A549 (cell line): Measurements from ENCODE around the gene ZMYND8. TPM values are rescaled to one million over a fixed set of nuclear protein-coding genes. Genes with fewer than 3 reads are reported as not detected.

Experiments
- ATAC-seq, 2 experiments: fragments of 200-7000 bp in 1 of 2; fragments of >200 bp in 1 of 2; cut with Nextera tagmentation in 1 of 2; cut with Tn5 transposase in 1 of 2; 3 replicates each; pipeline versions ENCODE4 v1.8.0 to v1.9.1; 2018 to 2020; ENCODE audit warnings: mild to moderate bottlenecking in 1 of 2, moderate library complexity in 1 of 2
- CTCF ChIA-PET: fragments of 300-600 bp; sonication (Branson Sonifier 250); formaldehyde crosslinking; extraction: SDS; loops from one replicate; lab custom pipeline; 2021; ENCODE audit warnings: antibody characterized with exemption, inconsistent platforms; lab: Yijun Ruan, JAX
- POLR2A ChIA-PET: fragments of 350-600 bp; formaldehyde crosslinking; extraction: SDS; loops from one replicate; lab custom pipeline; 2021; ENCODE audit warnings: antibody characterized with exemption, inconsistent platforms; lab: Yijun Ruan, JAX
- DNase-seq, 2 experiments: peaks; one replicate each; pipeline versions ENCODE4 v3.0.0 to v3.0.0-alpha.2; 2011 to 2016; ENCODE audit warnings: low read depth in 1 of 2, low spot score in 1 of 2
- FAIRE-seq: peaks from 2 replicates; lab custom pipeline; 2011; peaks lifted over from hg19 to GRCh38; lab: Jason Lieb, UNC
- H3K27ac ChIP-seq, 2 experiments: fragments of >200 bp; sonication (Bioruptor Twin); formaldehyde crosslinking; 3 replicates each; pipeline ENCODE4 v1.5.1; 2016 to 2017
- H3K4me1 ChIP-seq: fragments of >200 bp; sonication (Bioruptor Twin); formaldehyde crosslinking; 3 replicates; pipeline ENCODE4 v1.6.1; 2016
- H3K4me2 ChIP-seq: fragments of >200 bp; sonication (Bioruptor Twin); formaldehyde crosslinking; 3 replicates; pipeline ENCODE4 v1.6.1; 2016
- H3K4me3 ChIP-seq: fragments of >200 bp; sonication (Bioruptor Twin); formaldehyde crosslinking; 3 replicates; pipeline ENCODE4 v1.5.1; 2016
- H3K9me3 ChIP-seq: fragments of >200 bp; sonication (Bioruptor Twin); formaldehyde crosslinking; 3 replicates; pipeline ENCODE4 v1.6.1; 2016
- CHD4 ChIP-seq: fragments of 200-600 bp; sonication (generic); IDR thresholded peaks from 2 replicates; pipeline ENCODE4 v1.6.1; 2016; ENCODE audit warnings: antibody characterized with exemption, mild to moderate bottlenecking, borderline replicate concordance
- ESRRA ChIP-seq: fragments of 150-350 bp; IDR thresholded peaks from 2 replicates; pipeline ENCODE4 v1.6.1; 2014; ENCODE audit warnings: mild to moderate bottlenecking, low read length, borderline replicate concordance
- KDM5A ChIP-seq: fragments of 200-600 bp; sonication (generic); IDR thresholded peaks from 2 replicates; pipeline ENCODE4 v1.6.1; 2016; ENCODE audit warnings: antibody characterized with exemption, mild to moderate bottlenecking
- MAFK ChIP-seq: fragments of 450-650 bp; IDR thresholded peaks from 2 replicates; pipeline ENCODE4 v1.6.1; 2014; ENCODE audit not compliant: partially characterized antibody
- NPAS2 ChIP-seq: fragments of 250-450 bp; sonication (Bioruptor Pico); IDR thresholded peaks from 2 replicates; pipeline ENCODE4 v1.8.0; 2022; ENCODE audit warnings: mild to moderate bottlenecking, moderate library complexity, borderline replicate concordance
- PHF8 ChIP-seq: fragments of 200-600 bp; sonication (generic); IDR thresholded peaks from 2 replicates; pipeline ENCODE4 v1.6.1; 2016; ENCODE audit warnings: low read depth, mild to moderate bottlenecking, antibody characterized with exemption, moderate library complexity, borderline replicate concordance
- POLR2A ChIP-seq: IDR thresholded peaks from 2 replicates; pipeline ENCODE4 v1.6.1; 2012; ENCODE audit warnings: mild to moderate bottlenecking, low read length
- RAD21 ChIP-seq, 2 experiments: fragments of >200 bp in 1 of 2; sonication (Bioruptor Twin) in 1 of 2; formaldehyde crosslinking in 1 of 2; IDR thresholded peaks in 1 of 2; conservative IDR thresholded peaks in 1 of 2; 2 replicates in 1 of 2; 3 replicates in 1 of 2; pipeline ENCODE4 v1.6.1; 2012 to 2018; ENCODE audit warnings: inconsistent platforms in 1 of 2
- RARB ChIP-seq: fragments of 250-450 bp; sonication (Bioruptor Pico); IDR thresholded peaks from 2 replicates; pipeline ENCODE4 v1.8.0; 2021; ENCODE audit warnings: mild to moderate bottlenecking, moderate library complexity
- ZC3H11A ChIP-seq: fragments of 450-650 bp; IDR thresholded peaks from 2 replicates; pipeline ENCODE4 v1.6.1; 2014; ENCODE audit warnings: antibody characterized with exemption, mild to moderate bottlenecking
- ZFP36 ChIP-seq: fragments of 450-650 bp; IDR thresholded peaks from 2 replicates; pipeline ENCODE4 v1.6.1; 2014; ENCODE audit warnings: borderline replicate concordance; ENCODE audit not compliant: partially characterized antibody
- ZNF302 ChIP-seq: fragments of 250-450 bp; sonication (Bioruptor Pico); IDR thresholded peaks from 2 replicates; pipeline ENCODE4 v1.9.0; 2021; ENCODE audit warnings: inconsistent platforms, mild to moderate bottlenecking, moderate library complexity
- WGBS: methylation state at CpG from one replicate; pipeline ENCODE4 v1.1.6; 2017; ENCODE audit errors: missing lambda C conversion rate; 5-methylcytosine and 5-hydroxymethylcytosine counted together
- polyA plus RNA-seq, 4 experiments: library from polyadenylated mRNA; depleted of rRNA in 3 of 4; stranded (reverse); fragments of >200 nt; fragmentation: RNase III in 1 of 4; extraction: RNeasy Plus Mini Kit Qiagen cat#74134 plus additional on column Dnase treatment in 1 of 4; gene quantifications; 2 replicates in 3 of 4; 3 replicates in 1 of 4; pipeline ENCODE4 v1.2.3, GENCODE V29; 2011 to 2017
- TF ChIP-seq, protein P1 (sequence below): fragments of 250-450 bp; sonication (Bioruptor Pico); IDR thresholded peaks from 2 replicates; pipeline ENCODE4 v1.5.0; 2021; ENCODE audit warnings: mild to moderate bottlenecking, moderate library complexity, borderline replicate concordance
- TF ChIP-seq, protein P2 (sequence below): fragments of 450-650 bp; IDR thresholded peaks from 2 replicates; pipeline ENCODE4 v1.6.1; 2014; ENCODE audit warnings: antibody characterized with exemption
- TF ChIP-seq, protein P3 (sequence below): fragments of >200 bp; sonication (Bioruptor Twin); formaldehyde crosslinking; IDR thresholded peaks from 3 replicates; pipeline ENCODE4 v1.6.1; 2016
- TF ChIP-seq, protein P4 (sequence below): fragments of 250-450 bp; sonication (Bioruptor Pico); IDR thresholded peaks from 2 replicates; pipeline ENCODE4 v1.5.0; 2020; ENCODE audit warnings: low read depth, mild to moderate bottlenecking, moderate library complexity
- TF ChIP-seq, protein P5 (sequence below): IDR thresholded peaks from 2 replicates; pipeline ENCODE4 v1.6.1; 2012
- TF ChIP-seq, protein P6 (sequence below): IDR thresholded peaks from 2 replicates; pipeline ENCODE4 v1.6.1; 2012; ENCODE audit warnings: low read depth, borderline replicate concordance

ZMYND8 gene
- polyA plus RNA-seq, 2 of the 4 experiments (the other 2 are of a cell fraction): 10.4 to 24.9 TPM

DNA sequence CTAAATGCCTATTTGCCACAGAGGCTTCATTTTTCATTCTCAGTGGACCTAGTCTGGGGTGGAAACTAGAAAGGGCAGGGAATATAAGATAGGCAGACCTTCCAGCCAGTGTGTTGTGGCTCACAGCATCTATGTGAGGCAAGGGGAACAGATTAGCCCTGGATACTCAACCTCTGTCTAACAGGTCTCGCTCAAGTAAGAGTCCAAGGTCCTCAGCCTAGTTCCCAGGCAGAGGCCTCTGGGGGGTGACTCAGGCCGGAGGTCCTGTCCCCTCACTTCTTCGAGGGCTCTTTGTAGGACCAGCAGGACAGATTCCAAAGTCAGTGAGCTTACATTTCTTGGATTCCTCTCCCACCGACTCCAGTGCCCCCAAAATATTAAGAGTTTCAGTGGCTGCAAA, 106.6 kb downstream of the ZMYND8 start (continued):
- no peak for TF ChIP-seq RARB (CRISPR knock-in tag)

DNA sequence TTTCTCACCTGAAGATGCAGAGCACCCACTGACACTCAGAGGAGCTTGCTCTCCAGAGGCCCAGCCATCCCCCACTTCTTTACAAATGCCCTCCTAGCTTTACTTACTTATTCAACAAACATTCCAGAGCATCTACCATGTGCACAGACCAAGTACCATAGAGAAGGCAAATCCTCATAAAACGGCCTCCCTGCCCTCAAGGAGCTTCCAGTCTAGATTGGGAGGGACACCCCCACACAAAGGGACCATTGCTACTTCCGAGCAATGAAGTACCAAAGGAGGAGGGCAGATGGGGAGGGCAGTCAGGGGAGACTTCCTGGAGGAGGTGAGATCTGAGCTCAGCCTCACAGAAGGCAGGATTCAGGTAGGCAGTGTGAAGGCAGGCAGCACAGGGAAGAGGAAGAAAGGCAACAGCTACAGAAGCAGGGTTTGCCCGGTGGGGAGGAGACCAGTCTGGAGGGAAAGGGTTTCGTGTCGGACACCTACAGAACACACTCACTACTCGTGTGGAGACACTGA, 108.0 kb downstream of the ZMYND8 start:
- FAIRE-seq: no peak
- Histone ChIP-seq H3K4me2 (no peak overlapping the region), H3K4me1 (no peaks in the 10 kb centered on the region), H3K4me3 (no peak overlapping the region), H3K27ac (no peak overlapping the region), H3K9me3 (no peaks in the 10 kb centered on the region)
- CTCF ChIA-PET: interaction anchor here (0.9 to 3.4 kb wide), 7 partner anchors 10 to 496 kb away, joined by 3 to 19 read pairs (median 4); no protein-coding TSS in a partner anchor
- POLR2A ChIA-PET: no interaction called here
- no peak for DNase-seq
- no peak for ATAC-seq
- 82% methylated on average over 6 of the region's 6 CpGs for WGBS
- TF ChIP-seq ZFP36 (peak; percentile 38), PHF8 (no peak)

DNA sequence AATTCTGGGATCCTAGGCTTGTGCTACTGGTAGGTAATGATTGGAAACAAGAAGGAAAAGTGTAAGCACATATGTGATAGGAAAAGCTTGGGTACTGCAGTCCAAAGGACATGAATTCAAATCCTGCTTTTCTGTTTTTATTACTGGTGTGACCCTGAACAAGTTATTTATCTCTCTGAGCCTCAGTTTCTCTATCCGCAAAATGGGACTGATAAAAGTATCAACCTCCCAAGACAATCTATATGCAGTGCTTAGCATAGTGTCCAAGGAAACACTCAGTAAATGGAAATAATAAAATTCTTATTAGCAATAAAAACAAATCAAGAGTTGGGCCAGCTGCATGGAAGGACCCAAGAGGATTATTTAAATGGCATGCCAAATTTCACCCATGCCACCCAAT, 108.5 kb downstream of the ZMYND8 start:
- FAIRE-seq: no peak
- CTCF ChIA-PET: interaction anchor here (0.9 to 3.4 kb wide), 6 partner anchors 11 to 495 kb away, joined by 3 to 19 read pairs (median 4); no protein-coding TSS in a partner anchor

More for the DNA sequence above, 108.5 kb downstream of the ZMYND8 start:
- ATAC-seq (no peak), DNase-seq (no peak)
- 97% methylated on average over 1 of the region's 1 CpG for WGBS
- no peak for TF ChIP-seq KDM5A
- no peak for TF ChIP-seq CHD4
- TF ChIP-seq, protein P1, sequence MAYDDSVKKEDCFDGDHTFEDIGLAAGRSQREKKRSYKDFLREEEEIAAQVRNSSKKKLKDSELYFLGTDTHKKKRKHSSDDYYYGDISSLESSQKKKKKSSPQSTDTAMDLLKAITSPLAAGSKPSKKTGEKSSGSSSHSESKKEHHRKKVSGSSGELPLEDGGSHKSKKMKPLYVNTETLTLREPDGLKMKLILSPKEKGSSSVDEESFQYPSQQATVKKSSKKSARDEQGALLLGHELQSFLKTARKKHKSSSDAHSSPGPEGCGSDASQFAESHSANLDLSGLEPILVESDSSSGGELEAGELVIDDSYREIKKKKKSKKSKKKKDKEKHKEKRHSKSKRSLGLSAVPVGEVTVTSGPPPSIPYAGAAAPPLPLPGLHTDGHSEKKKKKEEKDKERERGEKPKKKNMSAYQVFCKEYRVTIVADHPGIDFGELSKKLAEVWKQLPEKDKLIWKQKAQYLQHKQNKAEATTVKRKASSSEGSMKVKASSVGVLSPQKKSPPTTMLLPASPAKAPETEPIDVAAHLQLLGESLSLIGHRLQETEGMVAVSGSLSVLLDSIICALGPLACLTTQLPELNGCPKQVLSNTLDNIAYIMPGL (CRISPR knock-in tag): no peak
- TF ChIP-seq ZNF302 (CRISPR knock-in tag): no peak
- TF ChIP-seq ESRRA: no peak
- TF ChIP-seq RAD21 (conservative IDR thresholded peaks at IDR 0.05 in 1 of 2, IDR thresholded peaks at IDR 0.05 in 1 of 2): no peak
- TF ChIP-seq, protein P2, sequence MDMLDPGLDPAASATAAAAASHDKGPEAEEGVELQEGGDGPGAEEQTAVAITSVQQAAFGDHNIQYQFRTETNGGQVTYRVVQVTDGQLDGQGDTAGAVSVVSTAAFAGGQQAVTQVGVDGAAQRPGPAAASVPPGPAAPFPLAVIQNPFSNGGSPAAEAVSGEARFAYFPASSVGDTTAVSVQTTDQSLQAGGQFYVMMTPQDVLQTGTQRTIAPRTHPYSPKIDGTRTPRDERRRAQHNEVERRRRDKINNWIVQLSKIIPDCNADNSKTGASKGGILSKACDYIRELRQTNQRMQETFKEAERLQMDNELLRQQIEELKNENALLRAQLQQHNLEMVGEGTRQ: no peak
- TF ChIP-seq, protein P3, sequence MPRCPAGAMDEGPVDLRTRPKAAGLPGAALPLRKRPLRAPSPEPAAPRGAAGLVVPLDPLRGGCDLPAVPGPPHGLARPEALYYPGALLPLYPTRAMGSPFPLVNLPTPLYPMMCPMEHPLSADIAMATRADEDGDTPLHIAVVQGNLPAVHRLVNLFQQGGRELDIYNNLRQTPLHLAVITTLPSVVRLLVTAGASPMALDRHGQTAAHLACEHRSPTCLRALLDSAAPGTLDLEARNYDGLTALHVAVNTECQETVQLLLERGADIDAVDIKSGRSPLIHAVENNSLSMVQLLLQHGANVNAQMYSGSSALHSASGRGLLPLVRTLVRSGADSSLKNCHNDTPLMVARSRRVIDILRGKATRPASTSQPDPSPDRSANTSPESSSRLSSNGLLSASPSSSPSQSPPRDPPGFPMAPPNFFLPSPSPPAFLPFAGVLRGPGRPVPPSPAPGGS: no peak
- TF ChIP-seq, protein P4, sequence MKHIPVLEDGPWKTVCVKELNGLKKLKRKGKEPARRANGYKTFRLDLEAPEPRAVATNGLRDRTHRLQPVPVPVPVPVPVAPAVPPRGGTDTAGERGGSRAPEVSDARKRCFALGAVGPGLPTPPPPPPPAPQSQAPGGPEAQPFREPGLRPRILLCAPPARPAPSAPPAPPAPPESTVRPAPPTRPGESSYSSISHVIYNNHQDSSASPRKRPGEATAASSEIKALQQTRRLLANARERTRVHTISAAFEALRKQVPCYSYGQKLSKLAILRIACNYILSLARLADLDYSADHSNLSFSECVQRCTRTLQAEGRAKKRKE (CRISPR knock-in tag): no peak
- no peak for TF ChIP-seq ZC3H11A
- TF ChIP-seq MAFK: no peak
- TF ChIP-seq NPAS2: no peak
- TF ChIP-seq, protein P5, sequence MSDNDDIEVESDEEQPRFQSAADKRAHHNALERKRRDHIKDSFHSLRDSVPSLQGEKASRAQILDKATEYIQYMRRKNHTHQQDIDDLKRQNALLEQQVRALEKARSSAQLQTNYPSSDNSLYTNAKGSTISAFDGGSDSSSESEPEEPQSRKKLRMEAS: no peak
- TF ChIP-seq POLR2A: no peak
- TF ChIP-seq, protein P6, sequence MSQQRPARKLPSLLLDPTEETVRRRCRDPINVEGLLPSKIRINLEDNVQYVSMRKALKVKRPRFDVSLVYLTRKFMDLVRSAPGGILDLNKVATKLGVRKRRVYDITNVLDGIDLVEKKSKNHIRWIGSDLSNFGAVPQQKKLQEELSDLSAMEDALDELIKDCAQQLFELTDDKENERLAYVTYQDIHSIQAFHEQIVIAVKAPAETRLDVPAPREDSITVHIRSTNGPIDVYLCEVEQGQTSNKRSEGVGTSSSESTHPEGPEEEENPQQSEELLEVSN: no peak
- POLR2A ChIA-PET: no interaction called here
- no peak overlapping the region for H3K4me3 ChIP-seq
- no peak overlapping the region for H3K27ac ChIP-seq
- H3K9me3 ChIP-seq: no peaks in the 10 kb centered on the region
- H3K4me1 ChIP-seq: no peaks in the 10 kb centered on the region
- H3K4me2 ChIP-seq: no peak overlapping the region
